Embryonic facial prominence (tissue), 1 donor: ENCODE measurements around the gene CRELD1.
A peak's percentile ranks its signal among the peaks of the same experiment; 100 is the strongest.
"Not testable (repeated sequence)": the region's sequence is repeated elsewhere in the genome, so short reads cannot be mapped to it uniquely, and the experiment has no call there.

Experiments
- DNase-seq: peaks from one replicate; pipeline ENCODE4 v3.0.0-alpha.2; 2016; ENCODE audit errors: extremely low spot score

The CRELD1 gene

DNA sequence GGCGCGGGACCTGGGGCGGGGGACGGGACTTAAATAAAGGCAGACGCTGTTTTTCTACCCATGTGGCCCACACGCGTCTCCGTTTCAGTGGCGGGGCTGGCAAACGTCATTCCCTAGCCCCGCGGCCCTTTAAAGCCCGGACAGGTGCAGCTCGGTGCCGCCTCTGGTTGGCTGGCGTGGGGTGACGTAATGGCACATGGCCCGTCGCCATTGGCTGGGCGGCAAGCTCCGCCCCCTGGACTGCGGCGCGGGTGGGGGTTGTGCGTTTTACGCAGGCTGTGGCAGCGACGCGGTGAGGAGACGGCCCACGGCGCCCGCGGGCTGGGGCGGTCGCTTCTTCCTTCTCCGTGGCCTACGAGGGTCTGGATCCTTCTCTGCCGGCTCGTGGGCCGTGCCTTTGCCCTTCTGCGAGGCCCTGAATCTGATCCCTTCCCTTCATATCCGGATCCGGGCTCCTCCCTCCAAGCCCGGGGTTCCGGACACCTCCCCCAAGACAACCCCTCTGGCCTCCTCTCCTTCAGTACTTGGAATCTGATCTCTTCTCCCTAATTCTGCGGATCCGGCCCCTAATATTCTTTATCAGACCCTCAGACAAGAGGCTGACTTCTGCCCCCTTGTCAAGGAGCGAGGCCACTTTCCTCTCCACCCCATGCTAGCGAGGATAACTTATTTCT, at the start of gene CRELD1:
Gene CRELD1 (plus strand): TSS at position 274 of the 674 bp plus-strand sequence. CDS start 605 bp downstream, outside the sequence.
- peak; percentile 82 for DNase-seq

- DNase-seq: no peak
Observed at GRCh38 chr3:9884555-9885165, 49.0 kb upstream of the CRELD1 start.

GRCh38 chr3:9886328-9886727, 47.3 kb upstream of the CRELD1 start:
- no peak for DNase-seq

- no peak for DNase-seq
Observed at GRCh38 chr3:9887480-9887879, 46.2 kb upstream of the CRELD1 start.

DNA sequence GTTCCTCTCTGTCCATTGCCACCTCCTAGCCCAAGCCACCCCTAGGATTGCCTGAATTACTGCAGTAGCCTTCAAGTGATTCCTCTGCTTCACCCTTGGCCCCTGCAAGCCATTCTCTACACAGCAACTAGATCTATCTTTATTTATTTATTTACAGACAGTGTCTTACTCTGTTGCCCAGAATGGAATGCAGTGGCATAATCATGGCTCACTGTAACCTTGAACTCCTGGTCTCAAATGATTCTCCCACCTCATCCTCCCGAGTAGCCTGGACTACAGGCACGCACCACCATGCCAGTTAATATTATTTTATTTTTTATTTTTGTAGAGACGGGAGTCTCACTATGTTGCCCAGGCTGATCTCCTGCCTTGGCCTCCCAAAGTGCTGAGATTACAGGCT, 45.1 kb upstream of the CRELD1 start:
- no peak for DNase-seq

- DNase-seq: no peak
Observed at GRCh38 chr3:9889405-9889804, 44.2 kb upstream of the CRELD1 start.

DNA sequence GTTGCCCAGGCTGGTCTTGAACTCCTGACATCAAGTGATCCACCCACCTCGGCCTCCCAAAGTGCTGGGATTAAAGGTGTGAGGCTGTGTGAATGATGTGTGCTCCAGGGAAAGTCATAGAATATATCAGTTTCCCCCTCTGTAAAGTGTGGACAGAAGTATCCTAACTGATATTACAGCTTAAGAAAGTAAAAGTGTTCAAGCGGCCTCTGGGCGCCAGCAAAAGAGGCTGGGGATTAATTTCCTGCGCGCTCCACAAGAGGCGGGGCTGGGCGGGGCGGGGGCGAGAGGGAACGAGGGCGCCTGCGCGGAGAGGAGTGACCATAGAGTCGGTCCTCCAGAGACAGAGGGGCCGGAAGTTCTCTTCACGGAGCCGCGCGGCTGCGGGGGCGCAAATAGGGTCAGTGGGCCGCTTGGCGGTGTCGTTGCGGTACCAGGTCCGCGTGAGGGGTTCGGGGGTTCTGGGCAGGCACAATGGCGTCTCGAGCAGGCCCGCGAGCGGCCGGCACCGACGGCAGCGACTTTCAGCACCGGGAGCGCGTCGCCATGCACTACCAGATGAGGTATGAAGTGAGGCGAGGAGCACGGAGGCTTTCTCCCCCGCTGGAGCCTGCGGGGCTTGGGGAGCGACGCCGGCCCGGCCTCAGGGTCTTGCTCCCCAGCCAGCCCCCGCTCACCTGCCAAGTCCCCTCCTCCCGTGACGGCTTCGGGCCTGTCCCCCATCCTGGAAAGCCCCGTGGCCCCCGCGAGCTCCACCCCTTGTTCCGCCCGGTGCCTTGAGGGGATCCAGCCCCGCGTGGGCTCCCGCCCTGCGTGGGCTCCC, 43.2 kb upstream of the CRELD1 start, which contains the start of gene JAGN1:
Gene JAGN1 (plus strand): TSS at position 362 of the 823 bp plus-strand sequence. CDS start 113 bp downstream, at position 475.
- DNase-seq: peak; percentile 75

- no peak for DNase-seq
Observed at GRCh38 chr3:9891072-9891622, 42.5 kb upstream of the CRELD1 start.

GRCh38 chr3:9893739-9894138, 39.9 kb upstream of the CRELD1 start:
- no peak for DNase-seq

DNA sequence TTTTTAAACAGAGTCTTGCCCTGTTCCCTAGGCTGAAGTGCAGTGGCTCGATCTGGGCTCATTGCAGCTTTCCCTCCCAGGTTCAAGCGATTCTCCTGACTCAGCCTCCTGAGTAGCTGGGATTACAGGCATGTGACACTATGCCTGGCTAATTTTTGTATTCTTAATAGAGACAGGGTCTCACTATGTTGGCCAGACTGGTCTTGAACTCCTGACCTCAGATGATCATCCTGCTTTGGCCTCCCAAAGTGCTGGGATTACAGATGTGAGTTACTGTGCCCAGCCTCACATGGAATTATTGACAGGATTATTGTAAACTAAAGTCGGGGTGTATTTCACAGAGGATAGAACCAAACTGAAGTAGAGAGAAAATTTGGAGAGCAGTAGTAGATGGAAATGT, 37.9 kb upstream of the CRELD1 start:
- not testable (repeated sequence) for DNase-seq

GRCh38 chr3:9896755-9897407, 36.8 kb upstream of the CRELD1 start:
- DNase-seq: not testable (repeated sequence)

DNA sequence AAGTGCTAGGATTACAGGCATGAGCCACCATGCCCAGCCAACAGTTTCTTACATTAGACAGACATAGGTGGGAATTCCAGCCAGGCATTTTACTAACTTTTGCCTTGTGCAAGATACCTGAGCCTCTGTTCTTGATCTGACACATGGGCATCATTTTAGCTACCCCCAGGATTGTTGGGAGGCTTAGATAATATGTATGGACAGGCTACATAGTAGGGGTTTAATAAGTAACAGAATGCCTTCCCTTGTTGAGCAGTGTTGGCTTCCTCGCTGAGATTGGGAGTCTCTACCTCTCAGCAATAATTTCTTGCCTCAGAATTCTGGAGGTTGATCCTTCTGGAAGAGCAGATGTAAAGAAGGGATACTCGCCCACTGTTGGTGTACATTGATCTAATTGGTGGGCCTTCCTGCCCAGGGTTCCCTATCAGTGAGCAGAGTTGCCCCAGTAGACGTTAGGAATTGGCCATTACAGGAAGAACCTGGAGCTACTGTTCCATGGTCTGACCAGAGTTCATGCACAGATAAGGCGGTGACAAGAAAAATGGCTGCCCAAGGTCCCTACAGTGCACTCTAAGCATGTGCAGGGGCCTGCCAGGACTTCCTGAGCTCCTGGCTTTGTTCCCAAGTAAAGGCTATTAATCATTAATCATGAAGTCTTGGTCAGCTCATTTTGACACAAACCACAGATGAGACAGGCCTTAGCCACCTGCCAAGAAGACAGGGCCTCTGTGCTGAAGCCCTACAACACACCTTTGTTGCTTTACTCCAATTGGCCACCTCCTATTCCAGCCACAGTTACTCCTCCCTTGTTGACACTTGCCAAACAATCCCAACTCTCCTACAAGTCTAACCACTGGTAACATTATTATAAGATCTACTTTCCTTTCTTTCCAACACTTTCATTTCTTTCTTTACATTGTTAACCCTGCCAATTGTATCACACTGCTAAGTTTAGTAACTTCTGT, 35.9 kb upstream of the CRELD1 start:
- DNase-seq: no peak

DNA sequence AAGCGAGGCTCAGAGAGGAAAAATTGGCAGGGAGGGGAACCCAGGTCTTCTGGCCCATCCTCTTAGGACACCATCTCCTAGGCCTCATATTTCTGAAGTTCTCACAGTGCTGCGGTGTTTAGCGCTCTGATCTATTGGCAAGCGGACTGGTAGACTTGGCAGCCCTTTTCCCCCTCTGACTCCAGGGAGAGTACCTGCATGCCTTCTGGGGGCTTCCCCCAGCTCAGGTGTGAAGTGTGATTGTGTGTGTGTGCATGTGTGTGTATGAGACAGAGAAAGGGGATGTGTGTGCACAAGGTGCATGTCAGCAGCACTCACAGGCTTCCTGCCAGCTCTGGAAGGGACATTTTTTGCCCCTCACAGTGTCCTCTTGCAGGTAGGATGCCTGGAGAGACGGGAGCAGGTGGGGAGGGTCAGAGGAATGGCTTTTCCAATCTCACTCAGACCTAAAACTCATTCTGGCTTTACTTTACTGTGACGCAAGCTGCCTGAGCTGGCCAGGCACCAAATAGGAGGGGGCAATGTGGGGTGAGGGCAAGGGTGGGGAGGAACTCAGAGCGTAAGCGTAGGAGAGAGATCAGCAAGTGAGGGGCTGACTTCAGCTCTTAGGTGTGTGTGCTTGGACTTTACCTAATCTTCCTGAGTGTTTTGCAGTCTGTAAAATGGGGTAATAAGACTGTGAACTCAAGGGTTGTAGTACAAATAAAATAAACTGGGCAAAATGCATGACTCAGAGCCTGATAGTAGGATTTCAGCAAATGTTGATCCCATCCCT, 35.0 kb upstream of the CRELD1 start:
- no peak for DNase-seq

- no peak for DNase-seq
Observed at GRCh38 chr3:9899289-9899791, 34.3 kb upstream of the CRELD1 start.

DNA sequence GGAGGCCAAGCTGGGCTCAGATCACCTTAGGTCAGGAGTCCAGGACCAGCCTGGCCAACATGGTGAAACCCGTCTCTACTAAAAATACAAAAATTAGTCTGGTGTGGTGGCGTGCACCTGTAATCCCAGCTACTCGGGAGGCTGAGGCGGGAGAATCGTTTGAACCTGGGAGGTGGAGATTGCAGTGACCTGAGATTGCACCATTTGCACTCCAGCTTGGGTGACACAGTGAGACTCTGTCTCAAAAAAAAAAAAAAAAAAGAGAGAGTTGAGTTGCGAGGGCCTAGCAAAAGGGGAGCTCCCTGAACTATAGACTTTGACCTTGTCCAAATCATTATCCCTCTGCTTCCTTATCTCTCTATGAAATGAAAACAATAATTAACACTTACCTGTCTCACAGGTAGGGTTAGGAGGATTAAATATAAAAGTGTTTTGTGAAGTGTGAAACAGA, 32.6 kb upstream of the CRELD1 start:
- not testable (repeated sequence) for DNase-seq

GRCh38 chr3:9901967-9902366, 31.7 kb upstream of the CRELD1 start:
- no peak for DNase-seq

DNA sequence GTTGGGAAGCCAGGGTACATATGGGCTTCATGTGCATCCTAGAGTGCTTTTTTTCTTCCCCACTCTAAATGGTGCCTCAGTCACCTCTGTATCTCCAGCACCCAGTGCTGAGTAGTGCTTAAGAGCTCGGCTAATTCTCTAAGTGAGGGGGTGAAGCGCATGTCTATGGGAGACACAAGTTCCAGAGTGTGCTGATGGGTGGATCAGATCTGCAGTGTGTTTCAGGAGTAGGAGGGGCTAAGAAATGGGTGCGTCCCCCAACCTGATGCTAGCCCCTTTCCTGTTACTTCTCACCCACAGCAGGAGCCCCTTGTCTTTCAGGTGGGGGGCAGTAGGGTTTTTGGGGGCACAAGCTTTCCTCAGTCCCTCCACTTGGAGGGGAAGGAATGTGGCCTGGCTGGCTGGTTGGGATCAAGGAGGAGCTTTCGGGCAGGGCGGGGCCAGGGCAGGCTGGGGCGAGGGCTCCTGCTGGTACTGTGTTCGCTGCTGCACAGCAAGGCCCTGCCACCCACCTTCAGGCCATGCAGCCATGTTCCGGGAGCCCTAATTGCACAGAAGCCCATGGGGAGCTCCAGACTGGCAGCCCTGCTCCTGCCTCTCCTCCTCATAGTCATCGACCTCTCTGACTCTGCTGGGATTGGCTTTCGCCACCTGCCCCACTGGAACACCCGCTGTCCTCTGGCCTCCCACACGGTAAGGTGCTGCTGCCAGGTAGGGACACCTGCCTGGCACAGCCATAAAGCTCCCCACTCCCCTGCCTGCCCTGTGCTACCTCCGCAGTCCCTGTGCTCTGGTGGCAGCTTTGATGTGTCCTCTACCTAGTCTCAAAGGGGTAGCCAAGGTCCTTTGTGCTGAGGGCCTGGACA, 31.0 kb upstream of the CRELD1 start, which contains the start of gene IL17RE:
Gene IL17RE (plus strand): TSS at position 477 of the 866 bp plus-strand sequence. CDS start 85 bp downstream, at position 562.
- no peak for DNase-seq

GRCh38 chr3:9903238-9903624, 30.4 kb upstream of the CRELD1 start:
- DNase-seq: no peak
